ENCODE results near the gene SECISBP2.

Gene SECISBP2

GRCh38 chr9:89398621-89399020 is 80.3 kb downstream of the SECISBP2 start:
- TF ChIP-seq REST (IDR thresholded peaks at IDR 0.05; ENCODE audit: low read depth) (no peak), ZBTB7A (IDR thresholded peaks at IDR 0.05; ENCODE audit: low read depth) (no peak), EGR1 (IDR thresholded peaks at IDR 0.05) (no peak), RAD21 (IDR thresholded peaks at IDR 0.05; ENCODE audit: low read depth) (no peak), NFIC (IDR thresholded peaks at IDR 0.05) (no peak), YY1 (IDR thresholded peaks at IDR 0.05; ENCODE audit: low read depth) (no peak), EP300 (IDR thresholded peaks at IDR 0.05; ENCODE audit: borderline replicate concordance) (no peak), TEAD4 (IDR thresholded peaks at IDR 0.05) (no peak), USF1 (IDR thresholded peaks at IDR 0.05) (no peak), TCF12 (IDR thresholded peaks at IDR 0.05; ENCODE audit: low read depth) (no peak), MAX (IDR thresholded peaks at IDR 0.05) (no peak), FOXM1 (IDR thresholded peaks at IDR 0.05; ENCODE audit: borderline replicate concordance, low read depth) (no peak), TAF1 (IDR thresholded peaks at IDR 0.05; ENCODE audit: low read depth) (no peak)

GRCh38 chr9:89400403-89401116 is 82.3 kb downstream of the SECISBP2 start:
- TF ChIP-seq ZBTB7A (IDR thresholded peaks at IDR 0.05; ENCODE audit: low read depth) (no peak), CREB1 (IDR thresholded peaks at IDR 0.05; ENCODE audit: low read depth) (no peak), YY1 (IDR thresholded peaks at IDR 0.05; ENCODE audit: low read depth) (no peak), REST (IDR thresholded peaks at IDR 0.05; ENCODE audit: low read depth) (no peak)

- no peak for TF ChIP-seq REST (IDR thresholded peaks at IDR 0.05; ENCODE audit: low read depth)
- no peak for TF ChIP-seq CEBPB (IDR thresholded peaks at IDR 0.05)
- no peak for TF ChIP-seq USF1 (IDR thresholded peaks at IDR 0.05)
- TF ChIP-seq NFIC (IDR thresholded peaks at IDR 0.05), result no peak
- no peak for TF ChIP-seq ZBTB7A (IDR thresholded peaks at IDR 0.05; ENCODE audit: low read depth)
- TF ChIP-seq EP300 (IDR thresholded peaks at IDR 0.05; ENCODE audit: borderline replicate concordance), result no peak
- no peak for TF ChIP-seq TAF1 (IDR thresholded peaks at IDR 0.05; ENCODE audit: low read depth)
- no peak for TF ChIP-seq FOXM1 (IDR thresholded peaks at IDR 0.05; ENCODE audit: borderline replicate concordance, low read depth)
- no peak for TF ChIP-seq TCF12 (IDR thresholded peaks at IDR 0.05; ENCODE audit: low read depth)
- TF ChIP-seq MAX (IDR thresholded peaks at IDR 0.05), result no peak
These were observed 84.6 kb downstream of the SECISBP2 start for GRCh38 chr9:89402695-89403427.

GRCh38 chr9:89404074-89404473 is 85.8 kb downstream of the SECISBP2 start:
- TF ChIP-seq MAX (IDR thresholded peaks at IDR 0.05) (no peak), ZBTB7A (IDR thresholded peaks at IDR 0.05; ENCODE audit: low read depth) (no peak), RAD21 (IDR thresholded peaks at IDR 0.05; ENCODE audit: low read depth) (no peak), USF1 (IDR thresholded peaks at IDR 0.05) (no peak), REST (IDR thresholded peaks at IDR 0.05; ENCODE audit: low read depth) (no peak), TCF12 (IDR thresholded peaks at IDR 0.05; ENCODE audit: low read depth) (no peak), TAF1 (IDR thresholded peaks at IDR 0.05; ENCODE audit: low read depth) (no peak), EP300 (IDR thresholded peaks at IDR 0.05; ENCODE audit: borderline replicate concordance) (no peak), YY1 (IDR thresholded peaks at IDR 0.05; ENCODE audit: low read depth) (no peak), EGR1 (IDR thresholded peaks at IDR 0.05) (no peak), CREB1 (IDR thresholded peaks at IDR 0.05; ENCODE audit: low read depth) (no peak)

Measured in Ishikawa (cell line).